Stimulated activated CD8-positive, alpha-beta memory T cell treated with anti-CD3 and anti-CD28 coated beads, Interleukin-15, amount 100 ng/mL, for 24 hours (primary cell): ENCODE measurements around the gene GALNT9.

Experiments
- DNase-seq: peaks from one replicate; pipeline ENCODE4 v3.0.0-alpha.2; 2020; ENCODE audit warnings: low read depth

The GALNT9 gene

GRCh38 chr12:132292328-132293319 is 36.8 kb downstream of the GALNT9 start:
- DNase-seq = no peak

- DNase-seq = no peak
These were observed 37.8 kb downstream of the GALNT9 start for GRCh38 chr12:132291402-132292175.

DNA sequence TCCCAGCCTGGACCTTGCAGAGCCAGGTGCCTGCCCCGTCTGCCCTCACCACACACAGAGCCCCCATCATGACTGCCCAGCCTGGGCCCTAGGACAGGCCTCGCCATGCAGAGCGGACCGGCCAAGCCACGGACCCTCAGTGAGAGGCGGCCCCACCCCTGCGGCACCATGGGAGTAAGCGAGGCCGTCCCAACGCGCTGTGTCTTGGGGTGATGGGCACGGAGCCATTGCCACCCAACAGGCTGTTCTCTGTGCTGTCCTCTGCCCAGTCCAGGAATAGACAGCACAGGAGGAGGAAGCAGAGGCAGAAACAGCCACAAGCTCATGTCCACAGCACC is 39.2 kb downstream of the GALNT9 start:
- no peak for DNase-seq

DNA sequence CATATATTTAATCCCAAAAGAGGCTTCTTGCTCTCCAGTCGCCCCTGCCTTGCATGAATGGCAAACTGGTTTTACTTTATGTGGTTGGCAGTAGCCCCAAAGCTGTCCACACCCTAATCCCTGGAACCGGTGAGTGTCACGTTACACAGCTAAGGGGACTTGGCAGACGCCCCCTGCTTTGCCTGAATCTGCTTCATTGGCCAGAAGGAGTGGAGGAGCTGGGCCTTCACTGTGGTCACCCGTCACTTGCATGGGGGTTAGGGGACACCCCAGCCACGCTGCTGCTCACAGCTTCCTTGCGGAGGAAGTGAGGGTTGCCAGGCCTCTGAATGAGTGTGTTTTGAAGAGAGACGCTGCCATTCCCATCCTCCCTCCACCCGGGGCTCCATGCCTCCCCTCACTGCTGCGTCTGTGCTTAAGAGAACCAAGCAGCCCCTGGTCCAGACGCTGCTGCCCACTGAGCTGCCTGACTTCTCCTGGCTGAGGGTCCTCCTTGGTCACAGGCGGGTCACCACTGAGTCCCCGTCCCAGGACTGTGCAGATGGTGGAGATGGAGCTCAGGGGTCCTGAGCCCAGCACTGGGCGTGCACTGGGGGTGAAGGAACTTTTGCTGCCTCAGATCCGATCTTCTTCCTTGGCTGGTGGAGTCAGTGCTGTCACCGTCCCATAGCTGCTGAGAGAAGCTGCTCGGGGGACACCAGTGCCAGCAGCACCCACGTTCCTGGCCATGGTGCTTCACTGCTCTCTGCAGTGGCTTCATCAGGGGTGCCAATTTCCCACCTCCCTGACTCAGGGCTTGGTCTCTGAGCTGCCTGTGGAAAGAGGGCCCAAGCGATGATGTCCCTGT is 39.8 kb downstream of the GALNT9 start:
- DNase-seq = no peak

DNA sequence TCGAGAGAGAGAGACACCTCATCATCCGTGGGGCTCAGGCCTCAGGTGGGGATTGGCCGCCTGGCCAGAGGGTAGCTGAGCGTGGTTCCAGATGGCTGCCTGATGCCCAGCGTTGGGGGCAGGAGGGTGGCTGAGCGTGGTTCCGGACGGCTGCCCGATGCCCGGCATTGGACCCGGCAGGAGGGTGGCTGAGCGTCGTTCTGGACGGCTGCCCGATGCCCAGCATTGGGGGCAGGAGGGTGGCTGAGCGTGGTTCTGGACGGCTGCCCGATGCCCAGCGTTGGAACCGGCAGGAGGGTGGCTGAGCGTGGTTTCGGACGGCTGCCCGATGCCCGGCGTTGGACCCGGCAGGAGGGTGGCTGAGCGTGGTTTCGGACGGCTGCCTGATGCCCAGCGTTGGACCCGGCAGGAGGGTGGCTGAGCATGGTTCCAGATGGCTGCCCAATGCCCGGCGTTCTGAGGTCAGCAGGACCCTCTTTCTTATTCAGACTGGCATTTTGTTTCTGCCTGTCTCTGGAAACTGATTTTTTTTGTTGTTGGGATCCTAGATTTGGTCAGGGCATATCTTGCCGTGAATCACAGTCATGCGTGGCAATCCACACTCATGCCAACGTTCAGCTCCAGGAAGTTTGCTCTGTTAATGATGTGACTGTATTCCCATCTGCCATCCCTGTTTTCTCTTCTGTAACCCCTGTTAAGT is 40.7 kb downstream of the GALNT9 start:
- DNase-seq = no peak

DNA sequence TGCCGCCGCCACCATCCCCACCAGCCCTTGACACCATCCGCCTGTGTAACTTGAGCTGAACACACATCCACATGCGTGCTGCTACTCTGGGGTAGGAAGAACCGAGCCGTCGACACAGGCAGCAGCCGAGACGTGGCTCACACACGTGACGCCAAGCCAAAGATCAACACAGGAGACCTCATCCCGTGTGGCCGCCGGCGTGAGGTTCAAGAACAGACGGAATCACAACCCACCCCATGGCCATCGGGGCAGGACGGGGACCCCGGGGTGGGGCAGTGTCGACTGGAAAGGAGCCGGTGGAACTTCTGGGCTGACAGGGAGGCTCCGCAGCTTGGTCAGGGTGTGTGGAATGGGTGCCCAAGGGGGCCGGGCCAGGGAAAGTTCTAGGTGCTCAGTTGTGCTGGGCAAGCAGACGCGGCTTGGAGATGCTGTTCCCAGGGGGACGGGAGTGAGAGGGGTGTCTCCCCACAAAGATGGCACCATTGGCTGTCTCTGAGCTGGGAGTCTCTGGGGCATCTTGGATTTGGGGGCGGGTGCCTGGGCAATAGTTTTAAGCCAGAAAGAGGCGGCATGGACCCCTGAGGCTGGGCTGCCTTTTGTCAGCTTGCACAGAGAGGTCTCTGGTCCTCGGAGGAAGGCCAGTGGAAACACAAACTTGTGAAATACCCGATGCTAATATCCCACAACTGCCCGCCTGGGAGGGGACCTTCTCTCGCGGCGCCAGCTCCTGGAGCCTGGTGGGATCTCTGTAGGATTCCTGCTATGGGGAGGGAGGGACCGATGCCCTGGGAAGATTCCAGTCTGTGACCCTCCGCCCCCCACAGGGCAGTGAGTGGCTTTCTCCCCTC is 41.8 kb downstream of the GALNT9 start:
- DNase-seq = no peak

- DNase-seq = no peak
These were observed 42.5 kb downstream of the GALNT9 start for GRCh38 chr12:132286912-132287311.

- DNase-seq = no peak
These were observed 43.3 kb downstream of the GALNT9 start for GRCh38 chr12:132285991-132286681.

DNA sequence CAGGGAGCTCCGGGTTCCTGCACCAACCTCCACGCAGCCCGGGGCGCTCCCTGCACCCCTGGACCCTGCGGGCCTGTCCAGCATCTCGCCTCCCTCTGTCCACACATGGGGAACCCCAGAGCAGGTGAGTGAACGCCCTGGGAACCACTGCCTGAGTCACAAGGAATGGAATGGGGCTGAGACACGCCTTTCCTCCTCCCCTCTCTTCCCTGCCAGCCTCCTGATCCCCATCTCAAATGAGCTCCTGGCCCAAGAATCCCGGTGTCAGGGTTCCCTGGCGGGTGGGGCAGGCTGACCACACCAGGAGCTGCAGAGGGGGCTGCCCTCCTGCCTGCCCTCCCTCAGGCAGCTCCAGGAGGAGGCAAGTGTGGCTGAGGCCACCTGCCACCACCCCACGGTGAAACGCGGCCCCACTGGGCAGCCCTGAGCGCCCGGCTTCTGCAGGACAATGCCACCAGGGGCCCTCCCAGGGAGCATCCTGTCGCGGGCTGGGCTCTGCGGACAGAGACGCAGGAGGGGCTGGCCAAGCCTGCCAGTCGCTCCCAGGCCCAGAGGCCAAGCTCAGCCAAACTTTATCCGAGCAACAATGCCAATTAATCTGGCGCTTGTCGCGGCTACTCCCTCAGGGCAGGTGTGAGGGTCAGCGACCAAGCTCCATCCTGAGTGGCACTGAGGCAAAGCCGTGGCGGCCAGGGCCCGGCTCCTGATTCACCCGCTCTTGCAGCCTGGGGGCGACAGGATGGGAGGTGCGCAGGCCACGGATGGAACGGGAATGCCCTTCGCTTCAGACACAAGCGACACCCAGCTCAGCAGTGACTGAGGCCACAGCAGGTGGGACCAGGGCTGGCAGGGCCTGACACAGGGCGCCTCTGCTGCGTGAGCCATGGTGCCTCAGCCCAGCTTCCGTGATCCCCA is 44.3 kb downstream of the GALNT9 start:
- no peak for DNase-seq

- DNase-seq = no peak
These were observed 45.1 kb downstream of the GALNT9 start for GRCh38 chr12:132284071-132284826.

DNA sequence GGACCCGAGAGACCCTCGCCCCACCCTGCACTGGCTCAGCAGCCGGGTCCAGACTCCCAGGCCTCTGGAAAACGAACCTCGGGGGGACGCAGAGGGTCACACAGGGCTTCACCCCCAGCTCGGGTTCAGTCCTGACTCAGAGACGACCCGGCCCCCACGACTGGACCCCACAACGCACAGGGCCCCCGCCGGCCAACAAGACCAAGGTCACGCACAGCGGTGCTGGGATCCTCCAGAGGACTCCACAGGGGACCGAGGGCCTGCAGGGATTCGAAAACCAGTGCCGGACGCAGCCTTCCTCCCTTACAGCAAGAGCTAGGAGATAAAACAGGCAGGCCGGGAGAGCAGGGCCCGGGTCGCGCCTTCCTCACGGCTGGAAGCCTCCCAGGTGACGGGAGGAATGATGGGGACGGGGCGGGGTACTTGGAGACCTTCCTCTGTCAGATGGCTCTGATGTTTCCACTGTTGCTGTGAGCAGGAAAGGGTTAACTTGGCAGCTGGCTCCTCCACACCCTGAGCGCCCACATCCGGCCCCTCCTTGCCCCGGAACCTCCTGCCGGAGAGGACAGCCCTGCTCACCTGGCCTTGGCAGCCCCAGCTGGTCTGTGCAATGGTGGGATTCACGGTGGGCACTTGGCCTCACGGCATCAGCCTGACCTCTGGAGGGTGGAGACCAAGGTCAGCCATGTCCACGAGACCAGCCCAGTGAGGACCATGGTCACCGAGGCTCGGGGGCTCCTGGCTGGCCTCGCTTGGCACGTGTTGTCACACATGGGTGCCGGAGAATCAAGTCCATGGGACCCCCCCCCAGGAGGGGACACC is 46.2 kb downstream of the GALNT9 start:
- DNase-seq = no peak

- DNase-seq = no peak
These were observed 47.1 kb downstream of the GALNT9 start for GRCh38 chr12:132282031-132282949.

DNA sequence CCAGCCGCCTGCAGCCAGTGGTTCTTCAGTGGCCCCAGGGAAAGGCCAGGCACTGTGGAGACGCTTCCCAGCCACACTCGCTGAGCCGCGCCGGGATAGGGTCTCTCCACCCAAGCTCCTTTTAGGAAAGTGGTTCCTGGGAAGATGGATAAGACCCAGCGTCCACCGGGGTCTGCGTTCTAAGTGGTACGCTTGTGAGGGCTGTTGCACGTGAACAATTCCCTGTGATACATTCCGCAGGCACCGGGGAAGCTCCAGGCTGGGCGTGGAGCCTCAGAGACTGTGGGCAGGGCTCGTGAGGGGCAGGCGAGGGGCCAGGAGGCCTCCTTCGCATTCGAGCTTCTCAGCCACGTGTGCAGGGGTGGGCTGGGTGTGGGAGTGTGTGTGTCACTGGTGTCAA is 48.4 kb downstream of the GALNT9 start:
- DNase-seq = no peak

DNA sequence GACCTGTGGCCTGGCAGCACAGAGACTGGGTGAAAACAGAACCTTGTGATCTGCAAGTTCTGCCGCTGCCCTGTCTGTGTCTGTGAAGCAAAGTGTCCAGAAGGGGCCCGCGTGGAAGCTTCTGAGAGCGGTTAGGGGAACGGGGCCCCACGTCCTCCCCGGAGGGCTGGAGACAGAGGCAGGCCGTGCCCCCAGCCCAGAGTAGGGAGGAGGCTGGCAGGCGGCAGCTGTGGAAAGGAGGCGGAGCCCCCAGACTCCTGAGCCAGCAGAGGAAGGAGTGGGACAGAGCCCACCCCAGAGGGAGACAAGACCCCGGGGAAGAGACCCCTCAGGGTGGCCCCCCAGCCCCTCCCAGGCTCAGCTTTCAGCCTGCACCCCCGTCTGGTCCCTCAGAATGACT is 49.0 kb downstream of the GALNT9 start:
- no peak for DNase-seq

GRCh38 chr12:132279930-132280329 is 49.5 kb downstream of the GALNT9 start:
- no peak for DNase-seq

GRCh38 chr12:132279184-132279889 is 50.1 kb downstream of the GALNT9 start:
- DNase-seq = no peak
